Body of pancreas (tissue), 4 donors: ENCODE measurements around the gene EPHX1.
A peak's percentile ranks its signal among the peaks of the same experiment; 100 is the strongest.

Experiments
- CTCF ChIP-seq, 7 experiments: fragments of 450-650 bp in 4 of 7; fragments of 200-600 bp in 3 of 7; sonication (generic) in 3 of 7; IDR thresholded peaks; one replicate each; pipeline ENCODE4 v1.5.1; 2016 to 2019; ENCODE audit warnings: antibody characterized with exemption in 7 of 7
- POLR2A ChIP-seq, 3 donors: fragments of 450-650 bp; IDR thresholded peaks; one replicate each; pipeline ENCODE4 v1.6.1; 2016; ENCODE audit warnings: antibody characterized with exemption in 3 of 3, mild to moderate bottlenecking in 2 of 3

- no peak for TF ChIP-seq CTCF (IDR thresholded peaks at IDR 0.05)
- peak in 2 of 3 donors; percentile 6 to 35 for TF ChIP-seq POLR2A (IDR thresholded peaks at IDR 0.05)
These were observed 70.3 kb downstream of the EPHX1 start for GRCh38 chr1:225880222-225880588.
